Adipose tissue (tissue), 3 donors: ENCODE results near the gene TALDO1. TPM values are rescaled to one million over a fixed set of nuclear protein-coding genes. Genes with fewer than 3 reads are reported as not detected.

Experiments
- H3K27ac ChIP-seq: one replicate; pipeline ENCODE4 v1.5.1; 2013; ENCODE audit warnings: low read depth, low read length
- WGBS, 3 donors: extraction: QIAGEN DNeasy Blood & Tissue Kit; methylation state at CpG; one replicate each; pipeline ENCODE4 v1.1.7; 2013; 5-methylcytosine and 5-hydroxymethylcytosine counted together
- polyA plus RNA-seq, 3 donors: library from polyadenylated mRNA; stranded (reverse); fragments of 200-250 nt; gene quantifications; one replicate each; pipeline ENCODE4 v1.2.3, GENCODE V29; 2013
- donor health status: healthy with polysubstance abuse.
- donor health status: Bipolar disorder and iron deficiency.
- donor health status: healthy.

The TALDO1 gene
- polyA plus RNA-seq, 3 donors: 99.7 to 306 (median 185) TPM

DNA sequence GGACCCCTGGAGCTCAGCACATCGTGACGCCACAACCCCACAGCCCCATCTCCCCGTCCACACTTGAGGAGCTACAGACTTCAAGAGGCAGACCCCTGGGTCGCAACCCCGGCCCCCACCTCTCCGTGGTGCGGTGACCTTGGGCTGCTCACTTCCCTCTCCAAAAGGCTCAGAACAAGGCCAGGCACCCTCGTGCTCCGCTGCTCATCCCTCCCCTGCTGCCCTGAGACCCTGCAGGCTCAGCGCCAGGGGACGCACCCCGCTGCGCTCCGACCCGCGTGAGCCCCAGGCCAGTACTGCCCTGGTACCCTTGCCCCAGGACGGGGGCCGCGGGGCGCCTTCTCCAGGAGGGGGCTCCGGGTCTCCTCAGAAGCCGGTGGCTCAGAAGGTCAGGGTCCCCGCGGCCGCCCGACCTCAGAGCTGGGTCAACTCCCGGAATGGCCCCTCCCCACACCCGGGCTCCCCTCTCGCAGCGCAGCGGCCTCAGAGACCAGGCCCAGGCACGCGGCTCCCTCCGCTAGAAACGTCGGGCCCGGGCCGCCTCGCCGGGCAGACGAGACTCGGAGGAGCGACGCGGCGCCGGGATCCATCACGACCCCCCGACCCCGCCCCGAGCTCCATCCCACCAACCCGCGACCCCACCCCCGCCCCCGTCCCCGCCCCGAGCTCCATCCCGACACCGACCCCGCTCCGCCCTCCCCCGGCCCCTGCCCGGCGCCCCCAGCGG, 29.5 kb downstream of the TALDO1 start:
- no peak overlapping the region for H3K27ac ChIP-seq
- WGBS, 3 donors: 1 to 2% (median 2%) methylated on average over 57 to 65 of the region's 65 CpGs

DNA sequence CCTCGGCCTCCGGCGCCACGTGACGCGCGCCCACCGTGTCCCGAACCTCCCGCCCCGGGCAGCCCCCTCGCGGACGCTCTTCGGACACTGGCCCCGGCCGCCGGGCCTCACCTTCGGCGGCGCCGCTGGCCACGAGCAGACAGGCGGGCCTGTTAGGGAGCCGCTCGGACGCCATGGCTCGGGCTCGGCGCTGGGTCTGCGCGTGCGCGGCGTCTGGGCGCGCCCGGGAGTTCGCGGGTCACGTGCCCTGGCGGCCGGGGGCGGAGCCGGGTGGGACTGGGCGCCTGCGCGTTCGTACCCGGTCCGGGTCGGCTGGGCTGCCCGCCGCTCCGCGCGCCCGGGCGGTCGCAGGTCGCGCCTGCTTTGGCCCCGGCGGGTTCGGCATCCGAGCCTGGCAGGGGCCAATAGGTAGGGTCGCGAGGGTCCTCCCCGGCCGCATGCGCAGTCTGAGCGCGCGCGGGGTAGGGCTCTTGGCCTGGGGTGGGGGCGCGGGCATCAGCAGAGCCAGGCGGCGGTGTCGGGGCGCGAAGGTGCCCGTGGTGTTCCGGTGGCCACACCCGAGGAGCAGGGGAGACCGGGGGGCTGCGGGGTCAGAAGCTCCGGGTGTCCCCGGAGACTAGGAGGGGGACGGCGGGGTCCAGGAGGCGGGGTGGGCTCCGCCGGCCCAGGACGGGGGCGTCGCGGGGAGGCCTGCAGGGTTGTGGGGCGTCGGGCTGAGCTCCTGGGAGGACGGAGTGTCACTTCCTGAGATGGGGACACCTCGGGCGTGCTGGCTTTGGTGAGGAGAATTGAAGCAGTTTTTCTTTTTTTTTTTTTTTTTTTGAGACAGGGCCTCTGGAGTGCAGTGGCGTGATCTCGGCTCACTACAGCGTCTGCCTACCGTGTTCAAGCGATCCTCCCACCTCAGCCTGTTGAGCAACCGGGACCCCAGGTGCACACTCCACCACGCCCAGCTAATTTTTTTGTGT, 30.3 kb downstream of the TALDO1 start, which contains the start of gene GATD1:
Gene GATD1, minus strand, starts transcription at position 200 of the 968 bp plus-strand sequence. Its CDS starts 25 bp downstream, at position 175.
- no peak within 1 kb of the TSS for H3K27ac ChIP-seq
- WGBS, 3 donors: 1 to 2% (median 1%) methylated on average over 85 to 110 of the region's 110 CpGs

DNA sequence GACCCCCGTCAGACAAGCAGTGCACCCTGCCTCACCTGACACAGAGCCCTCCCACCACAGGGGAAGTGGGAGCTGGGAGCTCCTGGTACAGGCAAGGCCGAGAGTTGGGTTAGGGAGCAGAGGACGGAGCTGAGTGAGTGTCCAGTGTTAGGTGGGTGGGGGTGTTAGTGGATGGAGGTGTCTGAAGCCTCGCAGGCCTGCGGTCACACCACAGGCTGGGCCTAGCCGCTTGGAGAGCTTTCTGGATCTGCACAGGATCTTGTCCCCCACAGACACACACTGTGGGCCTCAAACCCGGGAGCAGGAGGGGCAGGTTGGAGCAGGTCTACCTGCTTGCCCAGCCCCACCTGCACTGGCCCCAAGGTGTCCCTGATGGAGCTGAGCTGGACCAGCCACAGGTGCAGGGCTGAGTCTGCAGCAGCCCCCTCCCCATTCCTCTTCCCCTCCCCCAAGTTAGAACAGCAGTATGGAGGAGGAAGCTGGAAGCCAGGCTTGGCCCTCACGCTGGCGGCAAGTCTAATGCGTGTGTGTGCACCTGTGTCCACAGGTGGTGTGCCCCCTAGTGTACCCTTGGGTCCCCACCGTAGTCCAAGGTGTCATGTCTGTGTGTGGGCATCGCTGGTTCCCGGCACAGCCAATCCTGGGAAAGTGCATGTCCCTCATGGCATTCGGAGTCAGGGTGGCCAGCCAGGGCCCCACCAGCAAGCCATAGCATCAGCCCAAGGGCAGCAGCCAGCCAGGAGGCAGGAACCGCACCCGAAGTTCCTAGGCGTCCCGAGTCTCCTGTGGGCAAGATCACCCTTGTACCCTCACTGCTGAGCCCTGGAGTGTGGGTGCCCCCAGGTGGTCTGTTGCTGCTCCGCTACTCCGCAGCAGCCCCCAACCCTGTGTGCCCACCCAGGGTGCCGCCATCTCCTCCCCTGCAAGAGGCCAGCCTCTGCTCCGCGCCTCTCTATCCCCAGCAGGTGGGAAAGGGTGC, 32.0 kb downstream of the TALDO1 start:
- 92 to 94% (median 92%) methylated on average over 23 of the region's 23 CpGs for WGBS, 3 donors
- no peak overlapping the region for H3K27ac ChIP-seq

DNA sequence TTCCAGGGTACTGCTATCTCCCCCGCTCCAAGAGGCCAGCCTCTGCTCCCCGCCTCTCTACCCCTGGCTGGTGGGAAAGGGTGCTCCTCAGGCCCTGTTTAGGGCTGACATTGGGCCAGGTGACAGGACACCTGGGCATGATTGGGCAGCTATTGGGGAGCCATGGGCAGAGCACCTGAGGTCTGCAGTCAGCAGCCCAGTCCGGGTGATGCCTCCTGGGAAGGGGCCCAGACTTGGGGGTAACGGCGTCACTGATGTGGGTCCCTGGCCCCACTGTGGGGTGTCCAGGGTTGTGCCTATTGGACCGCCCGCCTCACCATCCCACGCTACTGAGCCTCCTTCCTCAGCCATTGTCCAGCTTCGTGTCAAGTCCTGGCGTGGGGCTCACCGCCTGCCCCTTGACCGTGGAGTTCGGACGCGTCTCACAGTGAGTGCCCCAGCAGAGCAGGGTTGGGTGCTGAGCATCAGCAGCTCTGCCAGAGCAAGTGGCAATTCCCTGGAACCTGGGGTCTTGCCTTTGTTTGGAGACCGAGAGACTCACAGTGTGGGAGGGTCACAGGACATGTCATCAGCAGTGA, 32.8 kb downstream of the TALDO1 start:
- H3K27ac ChIP-seq: no peak overlapping the region
- 94 to 98% (median 94%) methylated on average over 15 to 16 of the region's 16 CpGs for WGBS, 3 donors

DNA sequence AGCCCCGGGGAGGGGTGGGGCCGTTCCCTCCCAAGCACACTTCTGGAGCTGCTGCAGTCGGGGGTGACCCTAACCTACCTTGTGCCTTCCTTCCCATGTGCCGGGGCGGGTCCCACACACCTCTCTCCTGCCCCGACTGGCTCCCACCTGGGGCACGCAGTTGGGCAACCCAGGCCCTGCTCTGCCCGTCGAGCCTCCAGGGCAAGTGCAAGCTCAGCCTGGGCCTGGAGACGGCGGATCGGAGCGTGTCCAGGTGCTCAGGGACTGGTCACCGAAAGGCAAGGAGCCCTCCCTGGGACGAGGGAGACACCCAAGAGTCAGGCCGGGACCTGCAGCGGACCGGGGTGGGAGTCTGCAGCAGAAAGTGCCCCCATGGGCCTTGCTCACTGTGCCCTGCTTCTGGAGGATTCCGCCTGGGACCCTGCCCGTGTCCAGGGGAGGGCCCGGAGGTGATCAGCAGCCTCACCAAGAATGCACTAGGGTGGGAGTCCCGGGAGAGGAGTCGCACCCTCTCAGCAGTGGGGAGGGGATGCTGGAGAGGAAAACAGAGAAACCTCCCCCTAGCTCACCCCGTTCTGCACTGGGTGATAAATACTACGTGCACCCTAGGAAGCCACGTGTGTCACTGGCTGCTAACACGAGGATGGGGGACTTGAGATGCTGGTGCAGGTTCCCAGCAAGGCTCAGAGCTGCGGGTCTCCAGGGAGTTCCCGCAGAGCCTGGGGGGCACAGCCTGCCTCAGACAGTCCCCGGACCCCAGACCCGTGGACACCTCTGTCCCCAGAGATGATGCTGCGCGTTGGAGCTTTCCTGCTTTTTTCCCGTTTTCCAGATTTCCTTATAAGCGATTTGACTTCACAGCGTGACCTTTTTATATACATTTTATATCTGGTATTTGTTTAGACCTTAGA, 35.3 kb downstream of the TALDO1 start:
- no peak overlapping the region for H3K27ac ChIP-seq
- 76% methylated on average over 34 to 36 of the region's 36 CpGs for WGBS, 3 donors

DNA sequence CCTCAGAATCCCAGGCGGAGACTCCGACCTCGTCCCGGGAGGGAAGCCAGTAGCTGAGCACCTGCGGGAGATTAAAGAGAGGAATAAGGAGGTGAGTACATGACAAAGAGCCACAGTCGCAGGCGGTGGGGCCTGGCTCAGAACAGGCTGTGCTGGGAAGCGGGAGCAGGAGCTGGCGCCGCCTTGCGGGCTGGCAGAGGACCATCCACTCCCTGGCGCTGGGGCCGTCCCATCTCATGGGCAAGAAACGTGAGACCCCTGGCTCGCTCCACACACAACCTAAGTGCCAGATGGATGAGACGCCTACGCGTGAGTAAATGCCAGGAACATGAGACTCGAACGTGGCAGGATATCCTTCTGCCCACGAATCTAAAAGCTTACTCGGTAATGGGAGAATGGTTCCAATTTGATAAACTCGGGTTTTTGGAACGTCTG, 36.3 kb downstream of the TALDO1 start:
- 10 to 43% (median 32%) methylated on average over 24 of the region's 24 CpGs for WGBS, 3 donors
- H3K27ac ChIP-seq: no peak overlapping the region

DNA sequence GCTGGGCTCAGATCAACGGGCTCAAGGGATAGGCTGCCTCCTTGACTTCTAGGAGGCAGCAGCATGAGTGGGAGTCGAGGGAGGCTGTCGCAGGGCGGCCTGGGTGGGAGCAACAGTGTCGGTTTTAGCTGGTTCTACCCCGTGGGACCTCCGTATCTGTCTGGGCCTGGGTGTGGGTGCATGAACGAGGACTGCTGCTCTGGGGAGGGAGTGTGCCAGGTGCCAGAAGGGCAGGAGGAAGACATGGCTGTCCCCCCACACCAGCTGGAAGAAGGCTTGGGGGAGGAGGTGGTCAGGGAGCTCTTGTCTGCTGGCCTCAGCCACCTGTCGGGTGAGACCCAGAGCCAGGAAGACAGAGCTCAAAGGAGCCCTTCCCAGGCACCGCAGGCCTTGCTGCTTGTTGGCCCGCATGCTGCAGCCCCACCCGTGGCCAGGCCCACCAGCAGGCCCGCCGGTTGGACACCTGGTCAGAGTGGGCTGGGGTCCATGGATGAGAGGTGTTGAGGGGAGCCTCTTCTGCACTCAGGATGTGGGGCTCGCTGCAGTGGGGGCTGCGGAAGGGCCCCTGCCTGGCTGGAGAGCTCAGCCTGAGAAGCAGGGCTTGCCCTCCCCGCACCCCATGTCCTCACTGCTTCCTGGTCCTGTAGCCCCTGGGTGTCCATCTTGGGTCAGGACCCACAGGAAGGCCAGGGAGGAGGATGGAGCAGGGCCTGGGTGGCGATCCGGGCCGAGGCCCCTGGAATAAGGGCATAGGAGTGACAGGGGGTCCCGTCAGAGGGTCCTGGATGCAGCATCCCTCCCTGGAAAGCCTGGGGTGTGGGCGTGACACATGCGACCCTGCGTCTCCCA, 39.2 kb downstream of the TALDO1 start:
- H3K27ac ChIP-seq: no peak overlapping the region
- 76 to 86% (median 77%) methylated on average over 23 to 24 of the region's 24 CpGs for WGBS, 3 donors

DNA sequence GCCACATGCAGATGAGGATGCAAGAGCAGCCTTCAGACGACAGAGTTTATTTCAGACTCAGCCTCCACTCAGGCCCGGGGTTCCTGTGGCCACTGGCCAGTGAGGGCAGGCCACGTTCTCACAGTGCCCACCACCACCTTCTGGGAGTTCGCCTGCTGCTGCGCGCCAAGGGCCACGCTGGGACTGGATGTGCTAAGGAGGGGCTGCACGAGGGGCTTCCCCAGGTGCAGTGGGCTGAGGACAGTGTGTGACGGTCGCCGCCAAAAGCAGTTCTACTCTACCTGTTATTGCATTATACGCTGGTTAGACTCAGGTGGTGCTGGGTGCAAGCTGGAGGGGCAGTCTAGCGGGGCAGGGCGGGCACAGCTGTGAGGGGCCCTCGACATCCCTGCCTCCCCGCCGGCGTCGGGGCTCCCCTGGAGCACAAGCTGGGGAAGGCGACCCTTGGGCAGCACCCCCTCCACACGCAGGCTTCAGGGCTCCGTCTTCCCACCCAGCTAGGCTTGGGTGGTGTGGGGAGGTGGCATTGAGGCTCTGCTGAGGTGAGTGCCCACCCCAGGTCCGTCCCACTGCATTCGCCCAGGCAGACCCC, 39.9 kb downstream of the TALDO1 start:
- 84 to 93% (median 89%) methylated on average over 24 of the region's 24 CpGs for WGBS, 3 donors
- no peak overlapping the region for H3K27ac ChIP-seq

DNA sequence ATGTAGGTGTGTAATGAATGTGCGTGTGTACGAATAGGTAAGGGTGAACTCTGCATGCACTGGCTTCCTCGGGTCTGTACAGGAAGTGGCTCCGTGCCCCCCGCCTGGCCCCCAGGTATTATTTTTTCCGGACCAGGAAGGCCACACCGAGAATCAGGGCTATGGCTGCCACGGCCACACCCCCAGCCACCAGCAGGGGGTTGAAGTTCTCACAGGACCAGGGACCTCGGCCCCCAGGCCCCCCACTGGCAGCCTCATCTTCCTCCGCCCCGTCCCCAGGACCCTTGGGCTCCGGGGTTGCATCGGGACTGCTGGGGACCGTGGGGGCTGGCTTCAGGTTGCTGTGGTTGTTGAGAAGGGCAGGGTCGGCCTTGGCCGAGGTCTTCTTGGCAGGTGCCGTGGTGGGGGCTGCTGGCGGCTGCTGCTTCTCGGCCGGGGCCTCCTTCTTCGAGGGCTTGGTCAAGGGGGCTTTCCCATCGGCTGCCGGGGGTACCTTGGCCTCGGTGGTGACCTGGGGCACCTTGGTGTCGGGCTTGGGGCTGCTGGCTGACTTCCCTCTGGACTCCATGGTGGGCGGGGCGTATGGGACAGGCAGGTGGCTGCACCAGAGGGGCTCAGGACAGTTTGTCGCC, 40.9 kb downstream of the TALDO1 start:
- H3K27ac ChIP-seq: no peak overlapping the region
- 55 to 60% (median 60%) methylated on average over 26 to 28 of the region's 28 CpGs for WGBS, 3 donors

DNA sequence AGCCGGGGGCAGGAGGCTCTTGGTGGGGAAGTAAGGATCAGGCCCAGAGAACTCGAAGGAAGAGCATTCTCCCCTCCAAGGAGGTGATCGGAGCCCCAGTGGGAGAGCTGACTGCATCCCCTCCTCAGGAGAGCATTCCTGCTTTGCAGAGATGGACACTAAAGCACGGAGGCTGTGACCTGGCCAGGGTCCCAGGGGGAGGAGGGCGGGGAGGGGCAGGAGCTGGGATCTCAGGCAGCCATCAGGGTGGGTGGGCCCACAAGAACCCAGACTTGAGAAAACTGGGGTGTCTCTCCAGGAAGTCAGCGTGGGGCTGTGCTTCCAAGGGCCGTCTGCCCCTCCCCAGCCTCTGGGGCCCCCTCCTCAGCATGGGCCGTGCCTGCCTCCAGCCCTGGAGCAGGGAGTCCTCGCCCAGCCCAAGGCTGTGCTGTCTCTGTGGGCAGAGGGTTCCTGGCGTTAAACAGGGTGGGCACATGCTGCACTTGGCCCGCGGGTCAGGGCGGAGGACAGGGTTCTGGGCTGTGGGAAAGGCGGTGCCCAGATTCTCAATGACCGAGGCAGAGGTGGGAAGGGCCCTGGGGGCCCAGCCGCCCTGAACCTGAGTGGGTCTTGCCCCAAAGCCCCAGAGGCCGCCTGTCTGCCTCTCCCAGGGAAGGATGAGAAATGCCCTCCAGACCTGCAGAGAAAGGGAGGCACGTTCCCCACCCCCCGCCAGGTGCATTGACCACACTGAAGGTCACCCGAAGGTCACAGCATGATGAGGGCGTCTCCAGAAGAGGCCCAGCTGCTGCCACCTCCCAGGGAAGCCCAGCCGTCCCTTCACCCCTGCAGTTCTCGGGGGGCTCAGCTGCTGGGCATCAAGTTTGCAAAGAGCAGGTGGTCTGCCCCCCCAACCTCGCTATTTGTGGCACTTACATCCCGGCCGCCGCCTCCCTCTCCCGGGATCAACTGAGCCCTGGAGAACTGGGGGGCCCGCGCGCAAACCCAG, 42.0 kb downstream of the TALDO1 start:
- 32 to 39% (median 38%) methylated on average over 31 of the region's 31 CpGs for WGBS, 3 donors
- H3K27ac ChIP-seq: no peak overlapping the region

DNA sequence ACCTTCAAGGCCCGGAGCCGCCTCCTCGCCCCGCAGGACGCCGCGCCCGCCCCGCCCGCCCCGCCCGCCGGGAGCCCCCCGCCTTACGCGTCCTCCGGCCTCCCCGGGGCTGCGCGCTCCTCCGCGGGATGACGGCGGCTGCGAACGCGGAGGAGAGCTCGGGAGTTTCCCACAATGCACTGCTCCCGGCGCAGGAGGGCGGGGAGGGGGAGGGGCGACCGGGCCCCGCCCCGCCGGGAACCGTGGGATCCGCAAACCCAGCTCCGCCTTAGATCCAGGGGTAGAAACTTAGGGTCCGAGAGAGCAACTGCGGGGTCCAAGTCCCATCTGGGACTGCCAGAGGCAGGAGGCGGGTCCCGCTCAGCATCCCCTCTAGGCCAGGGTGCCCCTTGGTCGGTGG, 42.7 kb downstream of the TALDO1 start, which contains the start of gene CEND1:
Gene CEND1, minus strand, starts transcription at position 148 of the 400 bp plus-strand sequence. CDS start 1,514 bp downstream, outside the sequence.
- H3K27ac ChIP-seq: no peak within 1 kb of the TSS
- WGBS, 3 donors: 7 to 8% (median 7%) methylated on average over 21 to 42 of the region's 44 CpGs

DNA sequence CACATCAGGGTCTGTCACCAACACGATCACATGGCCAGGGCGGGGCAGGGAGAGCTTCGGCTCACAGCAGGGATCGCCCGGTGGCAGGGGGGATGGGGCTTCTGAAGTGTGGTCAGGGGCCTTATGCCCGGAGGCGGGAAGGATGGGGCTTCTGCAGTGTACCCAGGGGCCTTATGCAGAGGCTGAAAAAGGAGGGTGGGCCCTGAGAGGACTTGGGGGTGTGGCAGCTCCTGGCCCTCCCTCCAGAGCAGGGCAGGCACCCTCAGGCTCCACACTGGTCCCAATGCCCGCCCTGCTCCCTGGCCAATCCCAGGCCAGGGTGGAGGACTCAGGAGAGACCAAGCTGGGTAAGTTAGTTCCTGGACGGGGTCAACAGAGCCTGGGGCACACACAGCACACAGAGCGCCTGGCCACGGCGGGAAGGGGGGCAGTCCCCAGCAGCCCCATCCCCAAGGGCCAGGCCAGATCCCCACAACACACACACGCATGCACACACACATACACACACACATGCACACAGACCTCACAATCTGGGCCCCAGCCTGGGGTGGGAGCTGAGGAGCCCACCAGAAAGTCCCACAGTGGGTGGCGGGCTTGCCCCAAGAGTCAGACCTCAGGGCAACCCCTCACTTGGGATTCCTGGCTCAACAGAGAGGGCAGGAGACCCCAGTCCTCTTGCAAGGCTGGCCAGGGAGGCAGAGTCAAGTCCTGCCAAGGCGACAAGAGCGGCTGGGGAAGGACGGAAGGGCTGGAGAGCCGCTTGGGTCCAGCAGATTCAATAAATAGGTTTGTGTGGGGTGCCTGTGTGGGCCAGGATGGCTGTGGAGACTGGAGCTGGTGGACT, 43.7 kb downstream of the TALDO1 start:
- 66 to 79% (median 78%) methylated on average over 18 of the region's 18 CpGs for WGBS, 3 donors

More for the DNA sequence above, 43.7 kb downstream of the TALDO1 start:
- no peak overlapping the region for H3K27ac ChIP-seq
